ENCODE results near the gene BAMBI. TPM values are rescaled to one million over a fixed set of nuclear protein-coding genes. Genes with fewer than 3 reads are reported as not detected.

BAMBI gene
- total and polyA plus RNA-seq, 8 donors = 7.5 to 150 (median 127) TPM

DNA sequence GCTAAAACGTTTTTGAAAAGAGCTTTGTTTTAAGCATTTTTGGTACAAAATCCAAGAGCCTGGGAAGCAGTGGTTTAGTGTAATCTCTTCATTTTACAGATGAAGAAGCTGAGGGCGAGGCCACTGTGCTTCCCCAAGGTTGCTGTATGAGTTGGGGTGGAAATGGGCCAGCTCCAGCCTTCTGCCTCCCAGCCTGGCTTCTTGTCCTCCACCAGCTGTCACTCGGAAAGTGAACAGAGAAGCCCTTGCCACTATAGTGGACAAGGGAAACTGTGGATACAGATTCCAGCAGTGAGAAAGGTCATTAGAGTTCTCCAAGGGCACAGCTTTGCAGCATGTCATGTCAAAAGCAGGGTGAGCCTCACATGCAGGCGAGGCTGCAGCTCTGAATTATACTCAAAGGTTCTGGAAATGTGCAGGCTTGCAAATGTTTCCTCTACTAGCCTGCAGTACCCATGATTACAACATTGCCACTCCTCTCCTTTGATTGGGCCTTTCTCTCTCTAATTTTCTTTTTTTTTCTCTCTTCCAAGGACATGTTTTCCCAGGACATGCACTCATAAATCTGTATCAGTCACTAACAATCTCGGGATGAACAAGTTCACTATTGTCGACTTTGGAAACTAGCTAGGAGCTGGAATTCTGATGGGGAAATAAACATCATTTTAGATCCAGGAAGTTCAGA, 33.0 kb downstream of the BAMBI start:
- no peak overlapping the region for H3K4me3 ChIP-seq
- no peaks in the 10 kb centered on the region for H3K9me3 ChIP-seq
- H3K4me1 ChIP-seq = no peaks in the 10 kb centered on the region
- TF ChIP-seq, protein P1, sequence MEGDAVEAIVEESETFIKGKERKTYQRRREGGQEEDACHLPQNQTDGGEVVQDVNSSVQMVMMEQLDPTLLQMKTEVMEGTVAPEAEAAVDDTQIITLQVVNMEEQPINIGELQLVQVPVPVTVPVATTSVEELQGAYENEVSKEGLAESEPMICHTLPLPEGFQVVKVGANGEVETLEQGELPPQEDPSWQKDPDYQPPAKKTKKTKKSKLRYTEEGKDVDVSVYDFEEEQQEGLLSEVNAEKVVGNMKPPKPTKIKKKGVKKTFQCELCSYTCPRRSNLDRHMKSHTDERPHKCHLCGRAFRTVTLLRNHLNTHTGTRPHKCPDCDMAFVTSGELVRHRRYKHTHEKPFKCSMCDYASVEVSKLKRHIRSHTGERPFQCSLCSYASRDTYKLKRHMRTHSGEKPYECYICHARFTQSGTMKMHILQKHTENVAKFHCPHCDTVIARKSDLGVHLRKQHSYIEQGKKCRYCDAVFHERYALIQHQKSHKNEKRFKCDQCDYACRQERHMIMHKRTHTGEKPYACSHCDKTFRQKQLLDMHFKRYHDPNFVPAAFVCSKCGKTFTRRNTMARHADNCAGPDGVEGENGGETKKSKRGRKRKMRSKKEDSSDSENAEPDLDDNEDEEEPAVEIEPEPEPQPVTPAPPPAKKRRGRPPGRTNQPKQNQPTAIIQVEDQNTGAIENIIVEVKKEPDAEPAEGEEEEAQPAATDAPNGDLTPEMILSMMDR (IDR thresholded peaks at IDR 0.05) = no peak
- DNase-seq = no peak
- no peak overlapping the region for H3K27ac ChIP-seq
- intact Hi-C loops (cut with DNase I) = no loop called here
- ATAC-seq = no peak
- no peaks in the 10 kb centered on the region for H3K27me3 ChIP-seq
- H3K36me3 ChIP-seq = no peaks in the 10 kb centered on the region

DNA sequence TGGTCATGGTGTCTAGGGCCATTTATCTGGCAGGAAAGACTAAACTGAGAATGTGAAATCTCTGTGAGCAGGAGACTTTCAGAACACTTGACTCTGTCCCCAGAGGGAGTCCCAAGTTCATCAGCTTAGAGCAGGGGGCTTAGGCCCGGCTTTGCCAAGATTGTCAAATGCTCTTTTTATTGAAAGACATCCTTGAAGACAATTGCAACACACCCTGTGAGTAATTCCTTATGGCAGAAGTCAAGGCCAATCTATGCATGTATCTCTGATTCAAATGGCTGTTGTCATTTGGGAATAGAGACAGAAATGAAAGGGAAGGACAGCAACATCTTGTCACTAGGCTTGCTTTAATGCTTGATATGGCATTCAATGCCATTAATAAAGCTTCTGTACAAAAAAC, 33.7 kb downstream of the BAMBI start:
- H3K27me3 ChIP-seq = no peaks in the 10 kb centered on the region
- DNase-seq (no peak), ATAC-seq (no peak)
- no peaks in the 10 kb centered on the region for H3K36me3 ChIP-seq
- no peak overlapping the region for H3K4me3 ChIP-seq
- no peak overlapping the region for H3K27ac ChIP-seq
- TF ChIP-seq, protein P1 (IDR thresholded peaks at IDR 0.05) = no peak
- intact Hi-C loops (cut with DNase I) = no loop called here
- no peaks in the 10 kb centered on the region for H3K9me3 ChIP-seq
- no peaks in the 10 kb centered on the region for H3K4me1 ChIP-seq

DNA sequence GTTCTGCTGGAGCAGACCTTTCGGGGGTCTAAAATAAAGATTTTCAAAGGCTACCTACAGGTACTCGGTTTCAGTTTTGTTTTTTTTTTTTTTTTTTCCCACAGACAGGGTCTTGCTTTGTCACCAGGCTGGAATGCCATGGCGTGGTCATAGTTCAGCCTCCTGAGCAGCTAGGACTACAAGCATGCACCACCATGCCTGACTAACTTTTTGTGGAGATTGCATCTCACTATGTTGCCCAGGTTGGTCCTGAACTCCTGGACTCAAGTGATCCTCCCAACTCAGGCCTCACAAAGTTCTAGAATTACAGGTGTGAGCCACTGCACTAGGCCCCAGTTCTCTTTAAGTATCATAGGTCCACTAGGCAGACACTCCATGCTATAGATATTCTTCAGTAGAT, 34.5 kb downstream of the BAMBI start:
- no peak for DNase-seq
- no peak for ATAC-seq
- intact Hi-C loops (cut with DNase I) = no loop called here

DNA sequence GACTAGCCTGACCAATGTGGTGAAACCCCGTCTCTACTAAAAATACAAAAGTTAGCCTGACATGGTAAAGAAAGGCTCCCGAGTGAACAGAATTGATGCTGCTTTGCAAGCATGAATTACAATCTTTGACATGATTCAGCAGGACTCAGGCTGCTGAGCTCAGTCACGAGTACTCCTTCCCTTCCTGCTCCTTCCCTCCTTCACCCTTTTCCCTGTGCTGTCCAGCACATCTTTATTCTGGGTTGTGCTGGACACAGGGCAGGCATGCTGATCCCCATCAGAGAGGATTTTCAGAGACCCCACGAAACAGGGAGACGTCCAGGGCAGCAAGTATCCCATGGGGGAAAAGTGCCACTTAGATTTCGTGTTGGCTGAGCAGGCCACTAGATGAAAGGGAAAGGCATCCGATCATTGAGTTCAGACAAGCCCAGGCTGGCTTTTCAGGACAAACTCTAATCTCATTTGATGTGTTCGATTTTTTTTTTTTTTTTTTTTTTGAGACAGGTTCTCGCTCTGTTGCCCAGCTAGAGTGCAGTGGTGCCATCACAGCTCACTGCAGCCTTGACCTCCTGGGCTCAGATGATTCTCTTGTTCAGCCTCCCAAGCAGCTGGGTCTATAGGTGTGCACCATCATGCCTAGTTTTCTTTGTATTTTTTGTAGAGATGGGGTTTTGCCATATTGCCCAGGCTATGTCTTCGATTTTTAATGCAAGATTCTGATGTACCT, 36.5 kb downstream of the BAMBI start:
- H3K27me3 ChIP-seq = peaks cover 0 to 7% of the 10 kb centered on the region in 2 donors
- H3K36me3 ChIP-seq = no peaks in the 10 kb centered on the region
- no peak for ATAC-seq
- H3K9me3 ChIP-seq = no peaks in the 10 kb centered on the region
- intact Hi-C loops (cut with DNase I) = no loop called here
- no peak for DNase-seq
- H3K27ac ChIP-seq = no peak overlapping the region
- H3K4me1 ChIP-seq = no peaks in the 10 kb centered on the region
- H3K4me3 ChIP-seq = no peak overlapping the region
- TF ChIP-seq, protein P1 (IDR thresholded peaks at IDR 0.05) = no peak

More for the DNA sequence above, 34.5 kb downstream of the BAMBI start:
- Histone ChIP-seq H3K36me3 (no peaks in the 10 kb centered on the region), H3K27ac (no peak overlapping the region), H3K27me3 (no peaks in the 10 kb centered on the region), H3K9me3 (no peaks in the 10 kb centered on the region), H3K4me1 (no peaks in the 10 kb centered on the region), H3K4me3 (no peak overlapping the region)
- TF ChIP-seq, protein P1 (IDR thresholded peaks at IDR 0.05) = no peak

DNA sequence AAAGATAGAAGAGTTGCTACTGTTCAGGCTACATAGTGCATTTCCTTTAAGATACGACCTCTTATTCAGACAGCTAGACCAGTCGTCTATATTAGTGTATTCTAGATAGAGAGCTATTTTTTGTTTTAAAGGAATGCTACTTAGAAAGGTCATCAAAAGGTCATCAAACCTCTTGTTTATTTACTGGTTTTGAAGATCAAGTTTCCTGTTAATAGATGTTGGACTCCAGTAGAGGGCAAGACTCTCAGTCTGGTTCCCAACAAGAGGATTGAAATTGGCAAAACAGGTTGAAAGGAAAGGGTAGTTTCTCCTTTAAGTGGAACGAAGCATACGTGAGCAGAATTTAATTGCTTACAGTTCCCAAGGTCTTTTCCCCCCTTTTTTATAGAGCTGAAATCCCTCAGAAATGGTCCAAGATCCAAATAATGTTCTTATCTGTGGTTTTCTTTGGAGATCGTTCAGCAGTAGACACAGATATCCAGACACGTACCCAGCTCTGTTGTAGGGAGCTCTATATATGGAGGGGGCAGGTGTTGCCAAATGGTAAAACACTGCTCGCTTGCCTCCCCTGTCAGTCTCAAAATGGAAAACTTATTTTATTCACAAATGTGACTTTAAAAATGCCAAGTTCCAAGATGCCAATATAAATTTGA, 37.2 kb downstream of the BAMBI start:
- TF ChIP-seq, protein P1 (IDR thresholded peaks at IDR 0.05) = no peak
- H3K36me3 ChIP-seq = no peaks in the 10 kb centered on the region
- no peaks in the 10 kb centered on the region for H3K4me1 ChIP-seq
- H3K4me3 ChIP-seq = no peak overlapping the region
- H3K27me3 ChIP-seq = peaks cover 0 to 8% of the 10 kb centered on the region in 2 donors
- intact Hi-C loops (cut with DNase I) = no loop called here
- H3K9me3 ChIP-seq = no peaks in the 10 kb centered on the region
- DNase-seq (no peak), ATAC-seq (no peak)
- H3K27ac ChIP-seq = no peak overlapping the region

Data from left lung (tissue), 10 donors.